HCT116 (cell line): ENCODE measurements around the gene KRTAP16-1.

Source experiments
- ATF3 ChIP-seq: IDR thresholded peaks from 2 replicates; pipeline ENCODE4 v1.6.1; 2012
- CEBPB ChIP-seq: IDR thresholded peaks from 2 replicates; pipeline ENCODE4 v1.6.1; 2012; ENCODE audit warnings: low read depth
- CTCF ChIP-seq, 3 experiments: fragments of 200-600 bp in 1 of 3; sonication (generic) in 1 of 3; IDR thresholded peaks in 2 of 3; conservative IDR thresholded peaks in 1 of 3; 2 replicates each; pipeline ENCODE4 v1.5.1; 2012 to 2017; ENCODE audit warnings: low read depth in 2 of 3, low read length in 2 of 3, antibody characterized with exemption in 1 of 3, borderline replicate concordance in 1 of 3, control low read depth in 1 of 3, mild to moderate bottlenecking in 1 of 3, mixed read lengths in 1 of 3, mixed run types in 1 of 3, moderate library complexity in 1 of 3; ENCODE audit not compliant: insufficient read depth in 1 of 3
- EZH2phosphoT487 ChIP-seq: fragments of 200-600 bp; IDR thresholded peaks from 2 replicates; pipeline ENCODE4 v1.6.1; 2018; ENCODE audit warnings: antibody characterized with exemption, borderline replicate concordance
- MAX ChIP-seq: IDR thresholded peaks from 2 replicates; pipeline ENCODE4 v1.6.1; 2012
- POLR2A ChIP-seq: IDR thresholded peaks from 2 replicates; pipeline ENCODE4 v1.7.0; 2011; ENCODE audit warnings: borderline replicate concordance; ENCODE audit not compliant: insufficient read depth, insufficient read length; ENCODE audit errors: extremely low read depth
- POLR2AphosphoS5 ChIP-seq: IDR thresholded peaks from 2 replicates; pipeline ENCODE4 v1.6.1; 2011; ENCODE audit warnings: mild to moderate bottlenecking, low read depth, low read length, moderate library complexity
- REST ChIP-seq: IDR thresholded peaks from 2 replicates; pipeline ENCODE4 v1.6.1; 2012; ENCODE audit warnings: low read depth

- TF ChIP-seq POLR2AphosphoS5, result no peak
- no peak for TF ChIP-seq POLR2A
- TF ChIP-seq CTCF (IDR thresholded peaks at IDR 0.05 in 2 of 3, conservative IDR thresholded peaks at IDR 0.05 in 1 of 3; ENCODE audit: borderline replicate concordance in 1 of 3, insufficient read depth in 1 of 3, low read depth in 2 of 3, low read length in 2 of 3), result no peak
- no peak for TF ChIP-seq REST
- no peak for TF ChIP-seq CEBPB
- no peak for TF ChIP-seq EZH2phosphoT487
- TF ChIP-seq MAX, result no peak
- TF ChIP-seq ATF3, result no peak
Measured at GRCh38 chr17:41265078-41265477, 44.0 kb downstream of the KRTAP16-1 start, which contains the start of gene KRTAP9-6.
